GM23248 (cell line): ENCODE data around the gene MARCHF5. TPM values are rescaled to one million over a fixed set of nuclear protein-coding genes. Genes with fewer than 3 reads are reported as not detected.

Experiments
- DNase-seq: peaks from one replicate; pipeline ENCODE4 v3.0.0-alpha.2; 2015
- H2AFZ ChIP-seq: fragments of 200-600 bp; sonication (generic); 2 replicates; pipeline ENCODE4 v1.6.1; 2016; ENCODE audit warnings: antibody characterized with exemption
- H3F3A ChIP-seq: fragments of 200-600 bp; sonication (generic); 2 replicates; pipeline ENCODE4 v1.6.1; 2016; ENCODE audit warnings: mild to moderate bottlenecking, antibody characterized with exemption, mixed run types; ENCODE audit not compliant: insufficient read depth
- H3K27ac ChIP-seq: fragments of 200-600 bp; sonication (generic); 2 replicates; pipeline ENCODE4 v1.5.1; 2016; ENCODE audit warnings: mild to moderate bottlenecking
- H3K27me3 ChIP-seq: fragments of 200-600 bp; sonication (generic); replicated peaks from 2 replicates; pipeline ENCODE4 v1.6.1; 2016; ENCODE audit warnings: mild to moderate bottlenecking; ENCODE audit not compliant: insufficient read depth
- H3K36me3 ChIP-seq: fragments of 200-600 bp; sonication (generic); 2 replicates; pipeline ENCODE4 v1.6.1; 2016; ENCODE audit warnings: low read depth, mild to moderate bottlenecking
- H3K4me1 ChIP-seq: fragments of 200-600 bp; sonication (generic); 2 replicates; pipeline ENCODE4 v1.6.1; 2016; ENCODE audit warnings: mild to moderate bottlenecking; ENCODE audit not compliant: insufficient read depth
- H3K4me2 ChIP-seq: fragments of 200-600 bp; sonication (generic); one replicate; pipeline ENCODE4 v1.6.1; 2016; ENCODE audit warnings: mild to moderate bottlenecking; ENCODE audit not compliant: unreplicated experiment
- H3K4me3 ChIP-seq: fragments of 200-600 bp; sonication (generic); 2 replicates; pipeline ENCODE4 v1.5.1; 2016; ENCODE audit warnings: mild to moderate bottlenecking
- H3K79me2 ChIP-seq: fragments of 200-600 bp; sonication (generic); 2 replicates; pipeline ENCODE4 v1.6.1; 2016; ENCODE audit warnings: mild to moderate bottlenecking; ENCODE audit not compliant: insufficient read depth
- H3K9ac ChIP-seq: fragments of 200-600 bp; sonication (generic); 2 replicates; pipeline ENCODE4 v1.6.1; 2016; ENCODE audit warnings: mild to moderate bottlenecking
- H3K9me2 ChIP-seq: fragments of 200-600 bp; sonication (generic); 2 replicates; pipeline ENCODE4 v1.6.1; 2016; ENCODE audit warnings: mixed run types, mild to moderate bottlenecking, moderate library complexity; ENCODE audit not compliant: insufficient read depth
- H3K9me3 ChIP-seq: fragments of 200-600 bp; sonication (generic); one replicate; pipeline ENCODE4 v1.6.1; 2017; ENCODE audit warnings: low read depth
- H4K20me1 ChIP-seq: fragments of 200-600 bp; sonication (generic); 2 replicates; pipeline ENCODE4 v1.6.0; 2016; ENCODE audit not compliant: insufficient read depth
- EZH2 ChIP-seq: fragments of 200-600 bp; sonication (generic); IDR thresholded peaks from 2 replicates; pipeline ENCODE4 v1.6.1; 2018; ENCODE audit warnings: antibody characterized with exemption, mild to moderate bottlenecking; ENCODE audit not compliant: insufficient read depth, poor library complexity, severe bottlenecking
- EZH2phosphoT487 ChIP-seq: fragments of 200-600 bp; sonication (generic); IDR thresholded peaks from 2 replicates; pipeline ENCODE4 v1.6.1; 2018; ENCODE audit warnings: antibody characterized with exemption, moderate library complexity, mild to moderate bottlenecking, low read depth; ENCODE audit not compliant: insufficient read depth
- WGBS, 2 experiments: methylation state at CpG; one replicate each; pipeline ENCODE4 v1.1.6; 2015 to 2017; ENCODE audit warnings: low lambda C conversion rate in 2 of 2, low coverage in 1 of 2; ENCODE audit errors: missing lambda C conversion rate in 2 of 2; 5-methylcytosine and 5-hydroxymethylcytosine counted together
- in situ Hi-C: fragments of 300-500 bp; cut with MboI; formaldehyde crosslinking; loops from 2 replicates; pipeline ENCODE4 v1.15.0; 2020
- polyA plus RNA-seq: library from polyadenylated mRNA; unstranded; fragments of >200 nt; fragmentation: Nextera tagmentation; extraction: Ambion mirVana; gene quantifications from 2 replicates; pipeline ENCODE4 v1.2.1, GENCODE V29; 2016
- total RNA-seq: library from RNA; depleted of rRNA; stranded (reverse); fragments of >200 nt; shearing (Covaris generic); gene quantifications from 2 replicates; pipeline ENCODE4 v1.2.3, GENCODE V29; 2014

The MARCHF5 gene
- total and polyA plus RNA-seq, 2 experiments from 2014 or later: 14.2 to 41.4 TPM

GRCh38 chr10:92244796-92245195 is 46.2 kb upstream of the MARCHF5 start:
- no peak for TF ChIP-seq EZH2phosphoT487
- TF ChIP-seq EZH2: no peak
- Histone ChIP-seq H3K4me2 (no peak overlapping the region), H3K4me3 (no peak overlapping the region), H3K36me3 (no peaks in the 10 kb centered on the region), H3K9ac (no peak overlapping the region), H3K79me2 (no peaks in the 10 kb centered on the region), H3K27ac (no peak overlapping the region), H2AFZ (no peak overlapping the region), H4K20me1 (no peaks in the 10 kb centered on the region), H3K9me2 (no peaks in the 10 kb centered on the region), H3K9me3 (no peaks in the 10 kb centered on the region), H3F3A (peaks cover 18% of the 10 kb centered on the region; the same call in 1 of the 2 replicates), H3K27me3 (no peaks in the 10 kb centered on the region), H3K4me1 (peaks cover 7% of the 10 kb centered on the region; the same call in 1 of the 2 replicates)
- WGBS, 2 experiments: 97% methylated on average over 3 of the region's 3 CpGs
- DNase-seq: no peak
- in situ Hi-C loops: no loop called here

GRCh38 chr10:92248566-92248965 is 42.4 kb upstream of the MARCHF5 start:
- Histone ChIP-seq H3K4me3 (no peak overlapping the region), H3F3A (no peaks in the 10 kb centered on the region), H3K27me3 (no peaks in the 10 kb centered on the region), H2AFZ (no peak overlapping the region), H4K20me1 (no peaks in the 10 kb centered on the region), H3K9ac (no peak overlapping the region), H3K79me2 (no peaks in the 10 kb centered on the region), H3K9me2 (no peaks in the 10 kb centered on the region), H3K9me3 (no peaks in the 10 kb centered on the region), H3K4me2 (no peak overlapping the region), H3K4me1 (no peaks in the 10 kb centered on the region), H3K27ac (no peak overlapping the region), H3K36me3 (no peaks in the 10 kb centered on the region)
- in situ Hi-C loops: no loop called here
- 93 to 97% methylated on average over 2 of the region's 2 CpGs for WGBS, 2 experiments
- no peak for TF ChIP-seq EZH2
- no peak for TF ChIP-seq EZH2phosphoT487
- DNase-seq: no peak

- no peak for TF ChIP-seq EZH2phosphoT487
- TF ChIP-seq EZH2: no peak
- no peak for DNase-seq
- Histone ChIP-seq H2AFZ (no peak overlapping the region), H3K4me1 (no peaks in the 10 kb centered on the region), H4K20me1 (no peaks in the 10 kb centered on the region), H3K9me2 (no peaks in the 10 kb centered on the region), H3K9ac (no peak overlapping the region), H3K4me3 (no peak overlapping the region), H3K9me3 (no peaks in the 10 kb centered on the region), H3K4me2 (no peak overlapping the region), H3F3A (no peaks in the 10 kb centered on the region), H3K79me2 (no peaks in the 10 kb centered on the region), H3K36me3 (no peaks in the 10 kb centered on the region), H3K27me3 (no peaks in the 10 kb centered on the region), H3K27ac (no peak overlapping the region)
- in situ Hi-C loops: no loop called here
- 96 to 100% methylated on average over 2 of the region's 2 CpGs for WGBS, 2 experiments
Observed at GRCh38 chr10:92263396-92263795, 27.6 kb upstream of the MARCHF5 start.

GRCh38 chr10:92264249-92264648 is 26.7 kb upstream of the MARCHF5 start:
- WGBS, 2 experiments: 84 to 98% methylated on average over 2 of the region's 2 CpGs

More at GRCh38 chr10:92264249-92264648, 26.7 kb upstream of the MARCHF5 start:
- Histone ChIP-seq H3K36me3 (no peaks in the 10 kb centered on the region), H4K20me1 (no peaks in the 10 kb centered on the region), H3K27ac (no peak overlapping the region), H3K4me3 (no peak overlapping the region), H3F3A (no peaks in the 10 kb centered on the region), H3K9me3 (no peaks in the 10 kb centered on the region), H2AFZ (no peak overlapping the region), H3K4me2 (no peak overlapping the region), H3K27me3 (no peaks in the 10 kb centered on the region), H3K4me1 (no peaks in the 10 kb centered on the region), H3K9ac (no peak overlapping the region), H3K79me2 (no peaks in the 10 kb centered on the region), H3K9me2 (no peaks in the 10 kb centered on the region)
- no peak for DNase-seq
- in situ Hi-C loops: no loop called here
- TF ChIP-seq EZH2phosphoT487 (no peak), EZH2 (no peak)
